ENCODE measurements around the gene CYP1A2. TPM values are rescaled to one million over a fixed set of nuclear protein-coding genes. Genes with fewer than 3 reads are reported as not detected.

Gene CYP1A2
- total and polyA plus RNA-seq, 9 of the 15 experiments (the other 6 are each of a cell fraction or from before 2014, with no cell fraction given), result not detected

GRCh38 chr15:74789741-74790079 is 41.1 kb downstream of the CYP1A2 start:
- FAIRE-seq (no peak), DNase-seq (ENCODE audit: extremely low read depth in 1 of 4, low spot score in 3 of 4) (no peak), ATAC-seq (no peak)
- H3K27me3 ChIP-seq (ENCODE audit: control insufficient read depth in 2 of 2, insufficient read depth in 2 of 2, low read length in 2 of 2), result no peaks in the 10 kb centered on the region
- H3K4me2 ChIP-seq (ENCODE audit: insufficient read depth, low read length), result no peak overlapping the region
- no peak overlapping the region for H3K27ac ChIP-seq (ENCODE audit: extremely low read depth, low read depth, low read length)
- peak overlapping the region in 1 of 2 experiments; percentile 83; a peak in 2 of 4 replicates for H3K9ac ChIP-seq (ENCODE audit: insufficient read depth in 1 of 2, low read depth in 2 of 2, low read length in 2 of 2)
- no TSS peak for BruUV-seq (replicated peaks)
- 82% methylated on average over 3 of the region's 3 CpGs for WGBS (ENCODE audit: insufficient coverage, low coverage, missing lambda C conversion rate)
- no peaks in the 10 kb centered on the region for H3K9me1 ChIP-seq (ENCODE audit: control insufficient read depth, insufficient read depth, low read length)
- no peaks in the 10 kb centered on the region for H3K9me3 ChIP-seq (replicated peaks; ENCODE audit: control insufficient read depth, insufficient read depth, low read depth, low read length)
- no peak overlapping the region for H2AFZ ChIP-seq (ENCODE audit: low read depth, low read length)
- POLR2A ChIA-PET, result interaction anchor here (0.7 kb wide), 1 partner anchor 20 kb away, joined by 3 read pairs; no protein-coding TSS in a partner anchor
- H3K4me1 ChIP-seq (replicated peaks in 1 of 2; ENCODE audit: control insufficient read depth in 2 of 2, insufficient read depth in 2 of 2, low read length in 2 of 2), result peaks cover 31 to 51% of the 10 kb centered on the region in 2 experiments
- H4K20me1 ChIP-seq (replicated peaks; ENCODE audit: control insufficient read depth, insufficient read depth, low read length), result peaks cover 37% of the 10 kb centered on the region
- H3K4me3 ChIP-seq, result no peak overlapping the region
- intact Hi-C loops (cut with micrococcal nuclease) (no loop called here), in situ Hi-C loops (cut with MboI) (no loop called here)
- CTCF ChIA-PET (ENCODE audit: low intra/inter-chr PET ratio), result no interaction called here
- H3K79me2 ChIP-seq (ENCODE audit: control insufficient read depth, insufficient read depth, low read length), result peaks cover 83% of the 10 kb centered on the region
- H3K36me3 ChIP-seq (ENCODE audit: control insufficient read depth, insufficient read depth, low read length), result peaks cover 74% of the 10 kb centered on the region; the same call in 2 of the 3 replicates
- TF ChIP-seq RAD51 (IDR thresholded peaks at IDR 0.05; ENCODE audit: borderline replicate concordance, low read depth), result no peak
- TF ChIP-seq CBX8 (IDR thresholded peaks at IDR 0.05; ENCODE audit: borderline replicate concordance, extremely low read depth, low read depth, low read length, poor library complexity, severe bottlenecking), result no peak
- TF ChIP-seq, protein P1, sequence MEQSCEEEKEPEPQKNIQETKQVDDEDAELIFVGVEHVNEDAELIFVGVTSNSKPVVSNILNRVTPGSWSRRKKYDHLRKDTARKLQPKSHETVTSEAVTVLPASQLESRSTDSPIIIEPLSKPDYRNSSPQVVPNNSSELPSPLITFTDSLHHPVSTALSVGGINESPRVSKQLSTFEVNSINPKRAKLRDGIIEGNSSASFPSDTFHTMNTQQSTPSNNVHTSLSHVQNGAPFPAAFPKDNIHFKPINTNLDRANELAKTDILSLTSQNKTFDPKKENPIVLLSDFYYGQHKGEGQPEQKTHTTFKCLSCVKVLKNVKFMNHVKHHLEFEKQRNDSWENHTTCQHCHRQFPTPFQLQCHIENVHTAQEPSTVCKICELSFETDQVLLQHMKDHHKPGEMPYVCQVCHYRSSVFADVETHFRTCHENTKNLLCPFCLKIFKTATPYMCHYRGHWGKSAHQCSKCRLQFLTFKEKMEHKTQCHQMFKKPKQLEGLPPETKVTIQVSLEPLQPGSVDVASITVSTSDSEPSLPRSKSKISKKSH (CRISPR knock-in tag; IDR thresholded peaks at IDR 0.05), result no peak
- TF ChIP-seq SMARCB1 (IDR thresholded peaks at IDR 0.05; ENCODE audit: insufficient read length, low read depth), result no peak
- TF ChIP-seq, protein P2, sequence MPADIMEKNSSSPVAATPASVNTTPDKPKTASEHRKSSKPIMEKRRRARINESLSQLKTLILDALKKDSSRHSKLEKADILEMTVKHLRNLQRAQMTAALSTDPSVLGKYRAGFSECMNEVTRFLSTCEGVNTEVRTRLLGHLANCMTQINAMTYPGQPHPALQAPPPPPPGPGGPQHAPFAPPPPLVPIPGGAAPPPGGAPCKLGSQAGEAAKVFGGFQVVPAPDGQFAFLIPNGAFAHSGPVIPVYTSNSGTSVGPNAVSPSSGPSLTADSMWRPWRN (IDR thresholded peaks at IDR 0.05; ENCODE audit: low read depth), result no peak
- TF ChIP-seq YBX1 (IDR thresholded peaks at IDR 0.05), result no peak
- TF ChIP-seq ZFX (CRISPR knock-in tag; IDR thresholded peaks at IDR 0.05), result no peak
- TF ChIP-seq CHAMP1 (IDR thresholded peaks at IDR 0.05), result no peak
- TF ChIP-seq, protein P3, sequence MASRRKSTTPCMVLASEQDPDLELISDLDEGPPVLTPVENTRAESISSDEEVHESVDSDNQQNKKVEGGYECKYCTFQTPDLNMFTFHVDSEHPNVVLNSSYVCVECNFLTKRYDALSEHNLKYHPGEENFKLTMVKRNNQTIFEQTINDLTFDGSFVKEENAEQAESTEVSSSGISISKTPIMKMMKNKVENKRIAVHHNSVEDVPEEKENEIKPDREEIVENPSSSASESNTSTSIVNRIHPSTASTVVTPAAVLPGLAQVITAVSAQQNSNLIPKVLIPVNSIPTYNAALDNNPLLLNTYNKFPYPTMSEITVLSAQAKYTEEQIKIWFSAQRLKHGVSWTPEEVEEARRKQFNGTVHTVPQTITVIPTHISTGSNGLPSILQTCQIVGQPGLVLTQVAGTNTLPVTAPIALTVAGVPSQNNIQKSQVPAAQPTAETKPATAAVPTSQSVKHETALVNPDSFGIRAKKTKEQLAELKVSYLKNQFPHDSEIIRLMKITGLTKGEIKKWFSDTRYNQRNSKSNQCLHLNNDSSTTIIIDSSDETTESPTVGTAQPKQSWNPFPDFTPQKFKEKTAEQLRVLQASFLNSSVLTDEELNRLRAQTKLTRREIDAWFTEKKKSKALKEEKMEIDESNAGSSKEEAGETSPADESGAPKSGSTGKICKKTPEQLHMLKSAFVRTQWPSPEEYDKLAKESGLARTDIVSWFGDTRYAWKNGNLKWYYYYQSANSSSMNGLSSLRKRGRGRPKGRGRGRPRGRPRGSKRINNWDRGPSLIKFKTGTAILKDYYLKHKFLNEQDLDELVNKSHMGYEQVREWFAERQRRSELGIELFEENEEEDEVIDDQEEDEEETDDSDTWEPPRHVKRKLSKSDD (conservative IDR thresholded peaks at IDR 0.05; ENCODE audit: low read length), result no peak
- TF ChIP-seq ZNF695 (CRISPR knock-in tag; IDR thresholded peaks at IDR 0.05), result no peak
- no peak for TF ChIP-seq NR2F6 (CRISPR knock-in tag; IDR thresholded peaks at IDR 0.05)
- no peak for TF ChIP-seq GMEB1 (CRISPR knock-in tag; IDR thresholded peaks at IDR 0.05)

Measured in K562 (cell line).